HepG2 (cell line): ENCODE measurements around the gene ZNF343. TPM values are rescaled to one million over a fixed set of nuclear protein-coding genes. Genes with fewer than 3 reads are reported as not detected.

ENCODE experiments used
- ATAC-seq: fragments of 200-7000 bp; cut with Tn5 transposase; 3 replicates; pipeline ENCODE4 v1.9.1; 2020; ENCODE audit warnings: mild to moderate bottlenecking, moderate library complexity
- BruUV-seq: library from RNA; stranded (reverse); fragments of 400-500 nt; replicated peaks from 2 replicates; lab custom pipeline; 2021; lab: Mats Ljungman, UMichigan
- CTCF ChIA-PET: fragments of 300-600 bp; formaldehyde crosslinking; extraction: SDS; loops from one replicate; lab custom pipeline; 2021; ENCODE audit warnings: low total read pairs, inconsistent platforms, low intra/inter-chr PET ratio; lab: Yijun Ruan, JAX
- POLR2A ChIA-PET: fragments of 350-600 bp; sonication (Branson Sonifier 250); formaldehyde crosslinking; loops from one replicate; lab custom pipeline; 2020; ENCODE audit warnings: antibody characterized with exemption, inconsistent platforms; lab: Yijun Ruan, JAX
- DNase-seq: peaks from one replicate; pipeline ENCODE4 v3.0.0-alpha.2; 2015; ENCODE audit warnings: low spot score
- FAIRE-seq: peaks from 3 replicates; lab custom pipeline; 2011; peaks lifted over from hg19 to GRCh38; lab: Jason Lieb, UNC
- H2AFZ ChIP-seq: one replicate; pipeline ENCODE4 v1.6.1; 2011; ENCODE audit warnings: low read length, inconsistent platforms
- H3K27ac ChIP-seq: fragments of 300-600 bp; 3 replicates; pipeline ENCODE4 v1.8.0; 2011; ENCODE audit warnings: mixed run types, mild to moderate bottlenecking, mixed read lengths, low read length, inconsistent platforms; ENCODE audit not compliant: insufficient read depth; ENCODE audit errors: extremely low read length
- H3K27me3 ChIP-seq, 2 experiments: fragments of 200-600 bp in 1 of 2; 2 replicates in 1 of 2; 3 replicates in 1 of 2; pipeline versions ENCODE4 v1.6.0 to v1.8.0; 2011; ENCODE audit warnings: low read length in 2 of 2, mild to moderate bottlenecking in 2 of 2, moderate library complexity in 2 of 2, inconsistent platforms in 1 of 2; ENCODE audit not compliant: insufficient read depth in 2 of 2, control insufficient read depth in 1 of 2
- H3K36me3 ChIP-seq, 2 experiments: fragments of 200-600 bp in 1 of 2; replicated peaks in 1 of 2; 2 replicates in 1 of 2; 3 replicates in 1 of 2; pipeline versions ENCODE4 v1.5.1 to v1.8.0; 2011; ENCODE audit warnings: low read length in 2 of 2, inconsistent platforms in 1 of 2; ENCODE audit not compliant: insufficient read depth in 2 of 2, control insufficient read depth in 1 of 2
- H3K4me1 ChIP-seq: 2 replicates; pipeline ENCODE4 v1.5.1; 2012; ENCODE audit warnings: low read length, inconsistent platforms; ENCODE audit not compliant: insufficient read depth
- H3K4me2 ChIP-seq: 2 replicates; pipeline ENCODE4 v1.6.0; 2011; ENCODE audit warnings: low read depth, low read length, inconsistent platforms
- H3K4me3 ChIP-seq, 3 experiments: fragments of 200-600 bp in 1 of 3; sonication (generic), shearing (Covaris generic) in 1 of 3; replicated peaks in 1 of 3; 2 replicates each; pipeline ENCODE4 v1.5.1; 2011 to 2016; ENCODE audit warnings: low read length in 3 of 3, inconsistent platforms in 2 of 3, low read depth in 2 of 3, mild to moderate bottlenecking in 2 of 3, control low read depth in 1 of 3, mixed read lengths in 1 of 3; ENCODE audit not compliant: insufficient read depth in 1 of 3
- H3K79me2 ChIP-seq: one replicate; pipeline ENCODE4 v1.6.1; 2011; ENCODE audit warnings: low read length, inconsistent platforms; ENCODE audit not compliant: insufficient read depth
- H3K9ac ChIP-seq: 2 replicates; pipeline ENCODE4 v1.6.0; 2011; ENCODE audit warnings: mild to moderate bottlenecking, low read depth, low read length, inconsistent platforms; ENCODE audit not compliant: insufficient read depth
- H3K9me3 ChIP-seq: 2 replicates; pipeline ENCODE4 v1.5.1; 2012; ENCODE audit warnings: mild to moderate bottlenecking, low read length
- H4K20me1 ChIP-seq: 2 replicates; pipeline ENCODE4 v1.6.0; 2011; ENCODE audit warnings: inconsistent platforms, mild to moderate bottlenecking, low read length, moderate library complexity; ENCODE audit not compliant: insufficient read depth
- GATA4 ChIP-seq: sonication (generic); IDR thresholded peaks from 2 replicates; pipeline ENCODE4 v1.6.1; 2016; ENCODE audit warnings: antibody characterized with exemption, low read depth, borderline replicate concordance
- IRF1 ChIP-seq: sonication (generic); formaldehyde crosslinking; IDR thresholded peaks from 2 replicates; pipeline ENCODE4 v1.4.0; 2020; ENCODE audit warnings: low read depth, mild to moderate bottlenecking, missing genetic modification reagents
- ZBTB37 ChIP-seq: sonication (generic); formaldehyde crosslinking; IDR thresholded peaks from 2 replicates; pipeline ENCODE4 v1.4.0; 2020; ENCODE audit warnings: mild to moderate bottlenecking, missing genetic modification reagents
- ZBTB7B ChIP-seq: sonication (generic); formaldehyde crosslinking; IDR thresholded peaks from 2 replicates; pipeline ENCODE4 v1.4.0; 2020; ENCODE audit warnings: missing genetic modification reagents
- ZNF180 ChIP-seq: sonication (generic); formaldehyde crosslinking; IDR thresholded peaks from 2 replicates; pipeline ENCODE4 v1.4.0; 2020; ENCODE audit warnings: low read depth, missing genetic modification reagents, borderline replicate concordance
- ZNF598 ChIP-seq: sonication (generic); formaldehyde crosslinking; IDR thresholded peaks from 2 replicates; pipeline ENCODE4 v1.5.1; 2020; ENCODE audit warnings: mild to moderate bottlenecking, missing genetic modification reagents, borderline replicate concordance
- ZNF768 ChIP-seq: sonication (generic); formaldehyde crosslinking; IDR thresholded peaks from 2 replicates; pipeline ENCODE4 v1.4.0; 2020; ENCODE audit warnings: missing genetic modification reagents
- WGBS: methylation state at CpG from one replicate; pipeline ENCODE4 v1.1.6; 2017; ENCODE audit warnings: low lambda C conversion rate; 5-methylcytosine and 5-hydroxymethylcytosine counted together
- in situ Hi-C: cut with HindIII; loops from 2 replicates; pipeline ENCODE4 v1.10.0; 2017; ENCODE audit warnings: low pct_unique_long_range_greater_than_20kb; ENCODE audit not compliant: extremely low pct_ligation_motif_present
- intact Hi-C: fragments of 100-400 bp; cut with micrococcal nuclease; formaldehyde crosslinking; loops from one replicate; pipeline ENCODE4 v1.10.0; 2022; ENCODE audit not compliant: unreplicated experiment
- polyA plus RNA-seq, 8 experiments: library from polyadenylated mRNA; depleted of rRNA in 3 of 8; stranded (reverse) in 7 of 8; unstranded in 1 of 8; fragments of >200 nt; fragmentation: Illumina TruSeq in 4 of 8; extraction: Trizol in 4 of 8; gene quantifications; 2 replicates each; pipeline versions ENCODE4 v1.2.1 to v1.2.3, GENCODE V29; 2011 to 2016; ENCODE audit warnings: low read depth in 4 of 8, missing spikeins in 1 of 8, mixed read lengths in 1 of 8; ENCODE audit not compliant: insufficient read depth in 1 of 8
- total RNA-seq, 5 experiments: library from RNA; depleted of rRNA; stranded (reverse); fragments of >200 nt; fragmentation: Illumina TruSeq; extraction: Trizol; gene quantifications; 2 replicates each; pipeline ENCODE4 v1.2.3, GENCODE V29; 2016; ENCODE audit warnings: low read depth in 1 of 5

ZNF343 gene
- total and polyA plus RNA-seq, 2 of the 13 experiments (the other 11 are each of a cell fraction or from before 2014, with no cell fraction given): 16.4 to 22.1 TPM

GRCh38 chr20:2537101-2537500 lies 28.4 kb upstream of the ZNF343 start:
- DNase-seq (no peak), ATAC-seq (no peak), FAIRE-seq (no peak)
- Histone ChIP-seq H3K27ac (no peak overlapping the region), H3K9ac (no peak overlapping the region), H4K20me1 (no peaks in the 10 kb centered on the region), H3K79me2 (no peaks in the 10 kb centered on the region), H3K4me3 (no peak overlapping the region), H2AFZ (no peak overlapping the region), H3K4me2 (no peak overlapping the region), H3K4me1 (peaks cover 32% of the 10 kb centered on the region), H3K27me3 (peaks cover 12 to 65% of the 10 kb centered on the region in 2 experiments; a peak in 4 of 5 replicates), H3K36me3 (no peaks in the 10 kb centered on the region), H3K9me3 (no peaks in the 10 kb centered on the region)
- in situ Hi-C loops (no loop called here), intact Hi-C loops (no loop called here)
- POLR2A ChIA-PET: no interaction called here
- TF ChIP-seq IRF1 (CRISPR knock-in tag) (no peak), ZBTB7B (no peak), ZBTB37 (CRISPR knock-in tag) (no peak), ZNF598 (CRISPR knock-in tag) (no peak), GATA4 (no peak)
- CTCF ChIA-PET: no interaction called here
- BruUV-seq: no TSS peak
- WGBS: 53% methylated on average over 5 of the region's 5 CpGs

- POLR2A ChIA-PET: no interaction called here
- Histone ChIP-seq H3K4me2 (no peak within 1 kb of the TSS), H3K4me1 (peaks cover 32% of the 10 kb centered on the region), H3K4me3 (no peak within 1 kb of the TSS), H3K79me2 (no peaks in the 10 kb centered on the region), H3K36me3 (no peaks in the 10 kb centered on the region), H3K27me3 (peaks cover 12 to 70% of the 10 kb centered on the region in 2 experiments; a peak in 4 of 5 replicates), H3K27ac (no peak within 1 kb of the TSS), H3K9me3 (no peaks in the 10 kb centered on the region), H4K20me1 (no peaks in the 10 kb centered on the region), H2AFZ (no peak within 1 kb of the TSS), H3K9ac (no peak within 1 kb of the TSS)
- no TSS peak for BruUV-seq
- TF ChIP-seq ZNF768 (CRISPR knock-in tag): peak; percentile 90
- no peak for TF ChIP-seq ZNF180 (CRISPR knock-in tag)
- no peak for DNase-seq
- CTCF ChIA-PET: no interaction called here
- in situ Hi-C loops (no loop called here), intact Hi-C loops (no loop called here)
- 42% methylated on average over 11 of the region's 13 CpGs for WGBS
- ATAC-seq: no peak; the same call in 2 of the 3 replicates
- no peak for FAIRE-seq
Observed at GRCh38 chr20:2536560-2536986, 27.9 kb upstream of the ZNF343 start, which contains the start of gene TMC2. Gene TMC2, plus strand, starts transcription at chr20:2536573. Its CDS starts 49 bp downstream, at chr20:2536622.
